GM23248 (cell line): ENCODE data around the gene ASPSCR1. TPM values are rescaled to one million over a fixed set of nuclear protein-coding genes. Genes with fewer than 3 reads are reported as not detected.

Experiments used
- DNase-seq: peaks from one replicate; pipeline ENCODE4 v3.0.0-alpha.2; 2015
- H2AFZ ChIP-seq: fragments of 200-600 bp; sonication (generic); 2 replicates; pipeline ENCODE4 v1.6.1; 2016; ENCODE audit warnings: antibody characterized with exemption
- H3F3A ChIP-seq: fragments of 200-600 bp; sonication (generic); 2 replicates; pipeline ENCODE4 v1.6.1; 2016; ENCODE audit warnings: mild to moderate bottlenecking, antibody characterized with exemption, mixed run types; ENCODE audit not compliant: insufficient read depth
- H3K27ac ChIP-seq: fragments of 200-600 bp; sonication (generic); 2 replicates; pipeline ENCODE4 v1.5.1; 2016; ENCODE audit warnings: mild to moderate bottlenecking
- H3K27me3 ChIP-seq: fragments of 200-600 bp; sonication (generic); replicated peaks from 2 replicates; pipeline ENCODE4 v1.6.1; 2016; ENCODE audit warnings: mild to moderate bottlenecking; ENCODE audit not compliant: insufficient read depth
- H3K36me3 ChIP-seq: fragments of 200-600 bp; sonication (generic); 2 replicates; pipeline ENCODE4 v1.6.1; 2016; ENCODE audit warnings: low read depth, mild to moderate bottlenecking
- H3K4me1 ChIP-seq: fragments of 200-600 bp; sonication (generic); 2 replicates; pipeline ENCODE4 v1.6.1; 2016; ENCODE audit warnings: mild to moderate bottlenecking; ENCODE audit not compliant: insufficient read depth
- H3K4me2 ChIP-seq: fragments of 200-600 bp; sonication (generic); one replicate; pipeline ENCODE4 v1.6.1; 2016; ENCODE audit warnings: mild to moderate bottlenecking; ENCODE audit not compliant: unreplicated experiment
- H3K4me3 ChIP-seq: fragments of 200-600 bp; sonication (generic); 2 replicates; pipeline ENCODE4 v1.5.1; 2016; ENCODE audit warnings: mild to moderate bottlenecking
- H3K79me2 ChIP-seq: fragments of 200-600 bp; sonication (generic); 2 replicates; pipeline ENCODE4 v1.6.1; 2016; ENCODE audit warnings: mild to moderate bottlenecking; ENCODE audit not compliant: insufficient read depth
- H3K9ac ChIP-seq: fragments of 200-600 bp; sonication (generic); 2 replicates; pipeline ENCODE4 v1.6.1; 2016; ENCODE audit warnings: mild to moderate bottlenecking
- H3K9me2 ChIP-seq: fragments of 200-600 bp; sonication (generic); 2 replicates; pipeline ENCODE4 v1.6.1; 2016; ENCODE audit warnings: mixed run types, mild to moderate bottlenecking, moderate library complexity; ENCODE audit not compliant: insufficient read depth
- H3K9me3 ChIP-seq: fragments of 200-600 bp; sonication (generic); one replicate; pipeline ENCODE4 v1.6.1; 2017; ENCODE audit warnings: low read depth
- H4K20me1 ChIP-seq: fragments of 200-600 bp; sonication (generic); 2 replicates; pipeline ENCODE4 v1.6.0; 2016; ENCODE audit not compliant: insufficient read depth
- EZH2 ChIP-seq: fragments of 200-600 bp; sonication (generic); IDR thresholded peaks from 2 replicates; pipeline ENCODE4 v1.6.1; 2018; ENCODE audit warnings: antibody characterized with exemption, mild to moderate bottlenecking; ENCODE audit not compliant: insufficient read depth, poor library complexity, severe bottlenecking
- EZH2phosphoT487 ChIP-seq: fragments of 200-600 bp; sonication (generic); IDR thresholded peaks from 2 replicates; pipeline ENCODE4 v1.6.1; 2018; ENCODE audit warnings: antibody characterized with exemption, moderate library complexity, mild to moderate bottlenecking, low read depth; ENCODE audit not compliant: insufficient read depth
- WGBS, 2 experiments: methylation state at CpG; one replicate each; pipeline ENCODE4 v1.1.6; 2015 to 2017; ENCODE audit warnings: low lambda C conversion rate in 2 of 2, low coverage in 1 of 2; ENCODE audit errors: missing lambda C conversion rate in 2 of 2; 5-methylcytosine and 5-hydroxymethylcytosine counted together
- in situ Hi-C: fragments of 300-500 bp; cut with MboI; formaldehyde crosslinking; loops from 2 replicates; pipeline ENCODE4 v1.15.0; 2020
- polyA plus RNA-seq: library from polyadenylated mRNA; unstranded; fragments of >200 nt; fragmentation: Nextera tagmentation; extraction: Ambion mirVana; gene quantifications from 2 replicates; pipeline ENCODE4 v1.2.1, GENCODE V29; 2016
- total RNA-seq: library from RNA; depleted of rRNA; stranded (reverse); fragments of >200 nt; shearing (Covaris generic); gene quantifications from 2 replicates; pipeline ENCODE4 v1.2.3, GENCODE V29; 2014

The ASPSCR1 gene
- total and polyA plus RNA-seq, 2 experiments from 2014 or later = 20.6 to 23.5 TPM

GRCh38 chr17:82015311-82015971 lies 38.0 kb downstream of the ASPSCR1 start:
- in situ Hi-C loops = no loop called here

GRCh38 chr17:82016061-82016874 lies 38.8 kb downstream of the ASPSCR1 start:
- WGBS, 2 experiments = 87 to 89% methylated on average over 20 to 23 of the region's 28 CpGs
- no peaks in the 10 kb centered on the region for H3K36me3 ChIP-seq
- in situ Hi-C loops = no loop called here
- no peak overlapping the region for H3K4me2 ChIP-seq
- no peaks in the 10 kb centered on the region for H3K79me2 ChIP-seq
- H3K27me3 ChIP-seq = no peaks in the 10 kb centered on the region
- H3K9me3 ChIP-seq = no peaks in the 10 kb centered on the region
- no peak for DNase-seq
- no peaks in the 10 kb centered on the region for H3K4me1 ChIP-seq
- no peak overlapping the region for H3K4me3 ChIP-seq
- H3K9ac ChIP-seq = no peak overlapping the region
- no peaks in the 10 kb centered on the region for H4K20me1 ChIP-seq
- TF ChIP-seq EZH2phosphoT487 (no peak), EZH2 (no peak)
- no peaks in the 10 kb centered on the region for H3K9me2 ChIP-seq
- H3K27ac ChIP-seq = no peak overlapping the region
- H3F3A ChIP-seq = no peaks in the 10 kb centered on the region
- no peak overlapping the region for H2AFZ ChIP-seq

More at GRCh38 chr17:82015311-82015971, 38.0 kb downstream of the ASPSCR1 start:
- no peak overlapping the region for H3K4me2 ChIP-seq
- H3K79me2 ChIP-seq = no peaks in the 10 kb centered on the region
- H4K20me1 ChIP-seq = no peaks in the 10 kb centered on the region
- no peak for DNase-seq
- no peak overlapping the region for H3K9ac ChIP-seq
- H3K36me3 ChIP-seq = no peaks in the 10 kb centered on the region
- TF ChIP-seq EZH2 = no peak
- no peak for TF ChIP-seq EZH2phosphoT487
- no peak overlapping the region for H3K27ac ChIP-seq
- no peaks in the 10 kb centered on the region for H3K9me2 ChIP-seq
- H3K27me3 ChIP-seq = no peaks in the 10 kb centered on the region
- no peak overlapping the region for H3K4me3 ChIP-seq
- no peaks in the 10 kb centered on the region for H3K4me1 ChIP-seq
- H3F3A ChIP-seq = no peaks in the 10 kb centered on the region
- WGBS, 2 experiments = 80% methylated on average over 20 to 24 of the region's 24 CpGs
- H3K9me3 ChIP-seq = no peaks in the 10 kb centered on the region
- H2AFZ ChIP-seq = no peak overlapping the region

GRCh38 chr17:82016875-82017459 lies 39.5 kb downstream of the ASPSCR1 start:
- Histone ChIP-seq H3K9ac (no peak overlapping the region), H4K20me1 (no peaks in the 10 kb centered on the region), H3K9me3 (no peaks in the 10 kb centered on the region), H3K27me3 (no peaks in the 10 kb centered on the region), H2AFZ (no peak overlapping the region), H3K9me2 (no peaks in the 10 kb centered on the region), H3K27ac (no peak overlapping the region), H3F3A (no peaks in the 10 kb centered on the region), H3K4me2 (no peak overlapping the region), H3K4me1 (no peaks in the 10 kb centered on the region), H3K79me2 (no peaks in the 10 kb centered on the region), H3K4me3 (no peak overlapping the region), H3K36me3 (no peaks in the 10 kb centered on the region)
- TF ChIP-seq EZH2phosphoT487 (no peak), EZH2 (no peak)
- no peak for DNase-seq
- in situ Hi-C loops = no loop called here
- WGBS, 2 experiments = 74 to 86% methylated on average over 22 to 23 of the region's 24 CpGs

GRCh38 chr17:82017612-82018151 lies 40.3 kb downstream of the ASPSCR1 start:
- no peaks in the 10 kb centered on the region for H3K4me1 ChIP-seq
- in situ Hi-C loops = no loop called here
- H3K4me2 ChIP-seq = no peak overlapping the region
- H3F3A ChIP-seq = no peaks in the 10 kb centered on the region
- 81 to 82% methylated on average over 11 to 12 of the region's 13 CpGs for WGBS, 2 experiments
- TF ChIP-seq EZH2phosphoT487 (no peak), EZH2 (no peak)
- no peak for DNase-seq
- H2AFZ ChIP-seq = no peak overlapping the region
- no peaks in the 10 kb centered on the region for H3K36me3 ChIP-seq
- H3K9ac ChIP-seq = no peak overlapping the region
- H3K27ac ChIP-seq = no peak overlapping the region
- no peaks in the 10 kb centered on the region for H3K79me2 ChIP-seq
- H3K9me2 ChIP-seq = no peaks in the 10 kb centered on the region
- no peaks in the 10 kb centered on the region for H3K27me3 ChIP-seq
- no peaks in the 10 kb centered on the region for H4K20me1 ChIP-seq
- no peak overlapping the region for H3K4me3 ChIP-seq
- no peaks in the 10 kb centered on the region for H3K9me3 ChIP-seq
